NCI-H524 treated with DMSO at 0.1 percent for 48 hours (cell line): Measurements from ENCODE around the gene C10orf90.
A peak's percentile ranks its signal among the peaks of the same experiment; 100 is the strongest.

Source experiments
- DNase-seq: peaks from one replicate; lab custom pipeline; 2025; lab: John Stamatoyannopoulos, UW

The C10orf90 gene

GRCh38 chr10:126632705-126633104 is 37.8 kb downstream of the C10orf90 start:
- DNase-seq, result no peak

GRCh38 chr10:126629925-126630624 is 40.4 kb downstream of the C10orf90 start:
- DNase-seq, result no peak

DNA sequence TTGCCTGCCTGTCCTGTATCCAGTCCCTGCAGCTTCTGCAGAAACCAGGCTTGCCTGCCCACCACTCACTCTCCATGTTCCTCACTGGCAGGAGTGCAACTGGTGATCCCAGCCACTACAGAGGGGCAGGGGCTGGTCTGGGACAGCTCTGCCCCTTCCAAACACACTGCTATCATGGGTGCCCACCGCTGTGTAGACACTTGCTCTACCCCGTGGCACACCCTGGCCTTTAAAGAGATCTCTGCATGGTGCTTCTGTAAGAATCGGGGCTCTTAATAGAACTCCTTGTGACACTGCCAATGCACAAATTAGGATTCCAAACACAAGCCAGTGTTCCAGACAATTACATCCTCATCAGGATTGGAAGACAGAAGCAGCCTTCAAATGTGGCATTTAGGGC is 41.7 kb downstream of the C10orf90 start:
- no peak for DNase-seq

- no peak for DNase-seq
Measured at GRCh38 chr10:126621846-126622245, 48.6 kb downstream of the C10orf90 start.

DNA sequence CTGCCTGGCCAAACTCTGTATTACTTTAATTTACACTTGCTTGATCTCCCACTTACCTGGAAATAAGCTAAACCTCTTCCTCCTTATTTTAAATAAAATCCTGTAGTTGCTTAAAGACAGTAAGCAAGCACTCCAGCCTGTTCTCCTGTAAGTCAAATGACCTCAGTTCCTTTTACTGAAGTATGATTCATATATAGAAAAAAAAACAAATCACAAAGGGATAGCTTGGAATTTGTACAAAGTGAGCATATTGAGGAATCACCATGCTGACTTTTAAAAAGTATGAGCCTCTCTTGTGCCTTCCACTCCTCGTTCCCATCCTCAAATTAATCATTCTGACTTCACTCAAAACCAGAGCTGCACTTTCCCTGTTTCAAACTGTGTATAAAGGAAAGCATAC is 52.0 kb downstream of the C10orf90 start:
- DNase-seq, result no peak

DNA sequence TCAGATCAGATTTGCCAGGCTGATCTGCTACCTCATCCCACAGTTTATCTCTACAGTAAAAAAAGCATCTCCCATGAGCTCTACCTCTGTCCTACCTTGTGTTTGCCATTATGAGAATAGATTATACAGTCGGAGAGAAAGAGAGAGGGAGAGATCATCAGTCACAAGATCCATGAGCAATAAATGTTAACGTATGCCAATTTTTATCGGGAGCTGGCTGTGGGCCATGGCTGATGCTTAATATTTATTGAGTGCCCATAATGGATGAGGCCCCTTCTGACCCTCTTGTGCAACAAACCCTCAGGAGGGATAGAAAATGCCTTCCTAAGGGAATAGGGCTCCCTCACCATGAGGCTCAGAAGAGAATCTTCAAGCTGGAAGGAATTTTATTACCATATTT is 52.8 kb downstream of the C10orf90 start:
- DNase-seq, result no peak

DNA sequence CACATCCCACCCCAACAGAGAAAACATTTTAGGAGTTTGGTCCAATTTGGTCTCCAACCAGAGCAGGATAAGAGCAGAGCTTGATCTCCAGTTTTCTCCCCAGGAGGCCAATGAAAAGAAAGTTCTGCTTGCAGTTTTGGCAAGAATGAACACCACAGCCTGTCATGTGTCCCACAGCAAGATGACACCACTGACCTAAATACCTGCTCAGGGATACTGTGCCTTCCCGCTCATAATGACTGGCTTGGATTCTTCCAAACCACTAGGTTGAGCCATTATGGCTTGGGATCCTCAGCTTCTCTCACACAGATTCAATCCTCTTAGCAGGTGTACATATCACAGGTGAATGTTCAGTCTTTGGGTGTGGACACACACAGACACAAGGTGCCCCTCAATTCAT is 53.3 kb downstream of the C10orf90 start:
- no peak for DNase-seq

DNA sequence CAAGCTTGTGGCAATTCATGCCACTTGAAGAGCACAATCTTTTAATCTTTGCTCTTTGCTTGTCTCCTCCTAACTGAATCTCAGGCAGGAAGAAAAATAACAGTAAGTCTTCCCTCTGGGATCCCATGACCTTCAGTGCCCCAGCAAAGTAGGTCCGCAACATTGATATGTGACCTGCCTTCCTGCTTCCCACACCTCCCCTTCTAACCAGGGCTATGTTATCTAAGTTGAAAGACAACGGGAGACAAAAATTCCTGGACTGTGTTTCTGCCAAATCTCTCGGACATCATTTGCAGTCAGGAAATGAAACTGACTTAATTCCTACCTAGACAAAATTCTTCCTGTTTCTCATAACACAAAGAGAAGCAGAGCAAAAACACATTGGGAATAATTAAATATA is 53.8 kb downstream of the C10orf90 start:
- DNase-seq, result no peak

DNA sequence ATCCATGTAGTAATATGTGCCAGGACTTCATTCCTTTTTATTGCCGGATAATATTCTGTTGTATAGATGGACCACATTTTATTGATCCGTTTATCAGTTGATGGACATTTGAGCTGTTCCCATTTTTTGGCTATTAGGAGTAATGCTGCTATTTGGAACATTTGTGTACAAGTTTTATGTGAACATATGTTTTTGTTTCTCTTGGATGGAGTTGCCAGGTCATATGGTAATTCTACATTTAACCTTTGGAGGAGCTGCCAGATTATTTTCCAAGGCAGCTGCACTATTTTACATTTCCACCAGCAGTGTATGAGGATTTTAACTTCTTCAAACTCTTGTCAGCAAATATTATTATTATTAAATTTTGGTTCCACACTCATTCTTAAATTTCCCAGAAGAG is 59.2 kb downstream of the C10orf90 start:
- DNase-seq, result no peak

DNA sequence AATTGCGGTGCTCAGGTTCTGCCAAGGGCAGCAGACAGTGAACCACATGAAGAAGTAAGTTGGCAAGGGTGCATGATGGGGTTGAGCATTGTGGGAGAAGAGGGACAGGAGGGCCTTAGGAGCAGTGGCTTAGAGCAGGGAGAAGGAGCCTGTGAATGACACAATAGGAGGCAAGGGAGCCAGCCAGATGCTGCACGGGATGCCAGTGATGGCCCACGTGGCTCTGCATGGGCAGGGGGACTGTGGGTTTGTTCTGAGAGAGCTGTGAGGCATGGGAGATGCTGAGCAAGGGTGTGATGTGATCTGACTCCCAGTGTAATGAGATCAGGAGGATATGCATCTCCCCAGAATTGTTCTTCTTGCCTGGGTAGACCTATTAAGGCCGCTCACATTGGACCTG is 60.9 kb downstream of the C10orf90 start:
- DNase-seq, result no peak

DNA sequence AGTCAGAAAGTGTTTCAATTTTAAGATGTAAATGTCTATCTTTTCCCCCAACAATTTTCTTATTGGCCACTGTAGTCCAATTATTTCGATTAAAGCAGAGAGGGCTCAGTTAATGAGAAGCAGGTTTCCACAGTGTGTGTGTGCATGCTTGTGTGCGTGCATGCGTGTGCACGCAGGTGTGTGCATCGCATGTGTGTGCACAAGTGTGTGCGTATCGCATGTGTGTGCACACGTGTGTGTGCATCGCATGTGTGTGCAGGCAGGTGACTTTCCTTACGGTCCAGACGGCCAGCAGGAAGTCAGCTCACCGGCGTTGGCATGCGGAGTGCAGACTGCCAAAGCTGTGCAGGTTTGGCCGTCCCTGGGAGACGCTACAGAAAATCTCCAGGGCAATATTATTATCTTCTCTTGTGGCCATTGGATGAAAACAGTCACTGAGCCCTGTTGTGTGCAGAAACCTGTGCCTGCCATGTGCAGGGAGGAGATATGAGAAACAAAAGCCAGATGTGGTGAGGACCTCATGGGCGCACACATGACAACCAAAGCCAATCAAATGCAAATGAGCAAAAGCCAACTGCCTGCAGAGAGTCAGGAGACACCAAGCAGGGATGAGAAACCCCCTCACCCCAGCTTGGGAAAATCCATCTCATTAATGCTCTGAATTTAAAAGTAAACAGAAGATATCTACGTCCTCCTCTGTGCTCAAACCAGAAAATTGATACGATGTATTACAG is 70.4 kb downstream of the C10orf90 start:
- no peak for DNase-seq

GRCh38 chr10:126598009-126598408 is 72.5 kb downstream of the C10orf90 start:
- no peak for DNase-seq

DNA sequence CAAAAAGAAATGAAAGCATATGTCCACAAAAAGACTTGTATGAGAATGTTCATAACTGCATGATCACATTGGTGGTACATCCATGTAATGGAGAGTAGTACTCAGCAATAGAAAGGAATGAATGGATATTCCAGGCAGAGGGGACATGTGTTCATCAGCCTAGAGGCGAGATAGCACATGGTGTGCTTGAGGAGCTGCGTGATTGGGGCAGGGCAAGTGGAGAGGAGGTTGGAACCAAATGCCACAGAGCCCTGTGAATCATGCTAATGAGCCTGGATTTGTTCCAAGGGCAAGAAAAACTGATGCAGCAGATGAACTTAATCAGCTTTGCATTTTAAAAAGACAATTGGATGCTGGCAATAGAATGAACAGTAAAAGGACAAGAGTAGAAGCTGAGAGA is 73.3 kb downstream of the C10orf90 start:
- DNase-seq, result peak; percentile 58

DNA sequence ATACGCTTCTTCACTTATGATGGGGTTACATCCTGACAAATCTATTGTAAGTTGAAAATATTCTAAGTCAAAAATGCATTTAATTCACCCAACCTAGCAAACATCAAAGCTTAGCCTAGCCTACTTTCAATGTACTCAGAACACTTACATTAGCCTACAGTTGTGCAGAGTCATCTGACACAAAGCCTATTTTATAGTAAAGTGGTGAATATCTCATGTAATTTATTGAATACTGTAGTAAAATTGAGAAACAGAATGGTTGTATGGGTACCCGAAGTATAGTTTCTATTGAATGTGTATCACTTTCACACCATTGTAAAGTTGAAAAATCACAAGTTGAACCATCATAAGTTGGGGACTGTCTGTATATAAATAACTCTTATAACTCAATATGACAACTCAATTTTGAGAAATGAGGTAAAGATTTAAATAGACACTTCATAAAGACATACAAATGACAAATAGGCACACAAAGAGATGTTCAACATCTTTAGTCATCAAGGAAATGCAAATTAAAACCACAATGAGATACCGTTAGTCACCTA is 73.9 kb downstream of the C10orf90 start:
- no peak for DNase-seq

GRCh38 chr10:126595160-126595559 is 75.3 kb downstream of the C10orf90 start:
- DNase-seq, result no peak

DNA sequence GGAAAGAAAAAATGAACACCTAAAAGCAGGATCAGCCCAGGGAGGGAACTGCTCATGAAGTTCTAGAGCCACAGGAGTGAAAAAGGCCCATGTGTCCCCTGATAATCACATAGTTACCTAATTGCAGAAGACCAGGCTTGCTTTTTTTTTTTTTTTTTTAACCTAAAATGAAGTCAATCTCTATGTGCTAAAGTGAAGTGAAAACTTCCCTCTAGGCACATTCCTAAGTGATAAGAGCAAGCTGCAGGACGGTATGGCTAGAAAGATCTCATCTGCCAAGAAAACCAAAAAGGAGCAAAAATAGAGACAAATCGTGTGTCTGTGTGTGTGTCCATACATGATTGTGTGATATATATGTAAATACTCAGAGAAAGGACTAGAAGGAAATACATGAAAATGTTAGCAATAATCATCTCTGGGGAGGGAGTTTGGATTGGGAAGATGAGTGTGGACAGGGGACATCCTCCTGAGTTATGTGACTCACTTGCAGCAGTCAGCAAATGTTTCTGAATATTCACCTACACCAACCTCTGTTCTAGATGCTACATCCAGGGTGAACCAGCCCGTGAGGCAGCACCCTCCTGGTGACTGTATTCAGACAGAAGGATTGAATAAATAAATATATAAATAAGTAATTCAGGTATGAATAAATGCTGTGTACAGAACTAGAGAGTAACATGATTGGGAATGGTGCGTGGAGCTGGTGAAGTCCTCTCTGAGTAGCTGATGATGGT is 76.4 kb downstream of the C10orf90 start:
- DNase-seq, result no peak

GRCh38 chr10:126592901-126593300 is 77.6 kb downstream of the C10orf90 start:
- no peak for DNase-seq

- no peak for DNase-seq
Measured at GRCh38 chr10:126588024-126588423, 82.5 kb downstream of the C10orf90 start.

DNA sequence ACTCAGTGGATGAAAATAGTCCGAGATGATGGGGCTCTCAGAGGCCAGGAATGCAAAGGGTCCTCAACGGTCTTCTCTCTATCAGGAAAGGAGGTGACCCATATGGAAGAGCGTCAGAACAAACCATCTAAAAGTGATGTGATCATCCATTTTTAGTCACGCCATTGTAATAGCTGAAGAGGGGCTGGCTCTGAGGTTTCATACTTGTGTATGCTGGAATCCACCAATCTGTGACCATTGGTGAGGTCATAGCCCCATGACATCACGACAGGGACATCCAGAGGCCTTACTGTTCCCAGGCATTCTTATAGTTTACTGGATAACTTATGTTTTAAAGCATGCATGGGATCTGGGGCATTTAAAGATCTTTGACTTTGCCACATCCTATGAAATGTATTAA is 83.6 kb downstream of the C10orf90 start:
- no peak for DNase-seq

DNA sequence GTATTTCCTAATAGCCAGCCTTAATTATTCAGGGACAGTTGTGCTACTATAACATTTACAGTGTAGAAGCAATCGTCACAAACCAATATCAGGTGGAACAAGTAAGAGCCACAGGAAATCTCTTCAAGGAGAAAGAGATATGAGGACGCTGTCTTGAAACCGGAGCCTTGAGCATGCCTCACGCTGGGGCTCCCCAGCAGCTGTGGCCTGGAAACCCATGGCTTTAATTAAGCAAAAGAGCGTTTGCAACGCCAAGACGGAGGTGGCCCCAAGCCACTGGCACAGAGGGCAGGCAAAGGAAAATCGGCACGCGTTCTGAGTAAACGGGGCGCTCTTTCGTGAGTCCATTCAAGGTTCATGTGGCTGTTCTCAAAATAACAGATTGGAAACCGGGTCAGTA is 84.4 kb downstream of the C10orf90 start:
- no peak for DNase-seq

DNA sequence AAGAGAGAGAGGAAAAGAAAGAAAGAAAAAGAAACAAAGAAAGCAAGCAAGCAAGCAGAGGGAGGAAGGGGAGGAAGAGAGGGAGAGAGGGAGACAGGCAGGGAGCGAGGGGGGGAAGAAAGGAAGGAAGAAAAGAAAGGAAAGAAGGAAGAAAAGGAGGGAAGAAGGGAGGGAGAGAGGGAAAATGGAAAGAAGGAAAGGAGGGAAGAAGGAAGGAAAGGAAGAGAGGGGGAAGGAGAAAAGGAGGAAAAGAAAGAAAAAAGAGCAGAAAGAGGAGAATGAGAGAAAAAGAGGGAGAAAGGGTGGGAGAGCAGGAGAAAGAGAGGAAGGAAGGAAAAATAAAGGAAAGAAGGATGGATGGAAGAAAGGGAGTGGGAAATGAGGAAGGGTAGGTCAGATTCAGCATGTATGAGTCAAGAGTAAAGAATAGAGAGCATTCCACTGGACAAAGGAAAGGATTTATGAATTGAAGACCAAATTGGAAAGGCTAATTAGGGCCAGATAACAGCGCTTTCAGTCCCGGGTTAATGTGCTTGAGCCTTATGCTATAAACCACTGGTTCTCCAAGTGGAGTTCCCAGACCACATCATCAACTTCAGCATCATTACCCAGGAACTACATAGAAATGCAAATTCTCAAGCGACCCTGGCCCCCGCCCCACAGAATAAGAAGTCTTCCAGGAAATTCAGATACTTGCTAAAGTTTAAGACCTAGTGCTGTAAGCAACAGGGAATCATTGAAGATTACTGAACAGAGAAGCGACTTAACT is 85.1 kb downstream of the C10orf90 start:
- no peak for DNase-seq

DNA sequence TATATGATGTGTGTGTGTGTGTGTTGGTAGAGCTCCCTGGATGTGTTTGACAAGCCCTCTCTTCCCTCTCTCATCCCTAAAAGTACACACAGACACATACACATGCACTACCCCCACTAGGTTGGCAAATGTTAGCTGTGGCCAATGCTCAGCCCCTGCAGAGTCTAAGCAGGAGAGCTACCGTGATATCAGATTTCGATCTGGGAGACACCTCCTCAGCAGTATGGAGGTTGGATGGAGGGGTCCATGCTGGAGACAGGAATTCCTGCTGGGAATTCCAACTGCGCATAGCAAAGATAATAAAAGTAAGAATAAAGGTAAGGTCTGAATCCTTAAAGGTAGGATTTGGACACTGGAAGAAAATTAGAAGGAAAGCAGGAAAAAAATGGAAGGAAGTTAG is 85.7 kb downstream of the C10orf90 start:
- no peak for DNase-seq
